NCI-H446 treated with DMSO at 0.1 percent for 48 hours (cell line): ENCODE results near the gene VARS2.

ENCODE experiments used
- DNase-seq: peaks from one replicate; lab custom pipeline; 2025; lab: John Stamatoyannopoulos, UW

The VARS2 gene

GRCh38 chr6:30928677-30929076 lies 14.6 kb downstream of the VARS2 start:
- no peak for DNase-seq

- no peak for DNase-seq
Measured at GRCh38 chr6:30930506-30930905, 16.5 kb downstream of the VARS2 start.

GRCh38 chr6:30931272-30931671 lies 17.2 kb downstream of the VARS2 start:
- no peak for DNase-seq

GRCh38 chr6:30931969-30932645 lies 18.1 kb downstream of the VARS2 start, which contains the start of gene SFTA2:
Gene SFTA2 (minus strand): TSS chr6:30932170. CDS start chr6:30932096, 74 bp downstream.
- DNase-seq, result no peak

- no peak for DNase-seq
Measured at GRCh38 chr6:30932665-30933365, 18.8 kb downstream of the VARS2 start.

- no peak for DNase-seq
Measured at GRCh38 chr6:30935018-30935417, 21.0 kb downstream of the VARS2 start.

GRCh38 chr6:30937265-30937664 lies 23.2 kb downstream of the VARS2 start:
- DNase-seq, result no peak

- DNase-seq, result no peak
Measured at GRCh38 chr6:30938730-30939129, 24.7 kb downstream of the VARS2 start.

GRCh38 chr6:30939473-30939872 lies 25.4 kb downstream of the VARS2 start:
- peak; percentile 16 for DNase-seq

GRCh38 chr6:30940361-30940986 lies 26.4 kb downstream of the VARS2 start, which contains the start of gene MUCL3:
Gene MUCL3 (plus strand): TSS chr6:30940973. CDS start chr6:30941000, 27 bp downstream.
- no peak for DNase-seq

- no peak for DNase-seq
Measured at GRCh38 chr6:30942338-30943060, 28.5 kb downstream of the VARS2 start.

GRCh38 chr6:30944051-30944450 lies 30.0 kb downstream of the VARS2 start:
- no peak for DNase-seq

GRCh38 chr6:30945281-30945680 lies 31.2 kb downstream of the VARS2 start:
- no peak for DNase-seq

GRCh38 chr6:30947231-30947630 lies 33.2 kb downstream of the VARS2 start:
- no peak for DNase-seq

GRCh38 chr6:30948811-30949210 lies 34.8 kb downstream of the VARS2 start:
- DNase-seq, result no peak

- DNase-seq, result no peak
Measured at GRCh38 chr6:30951907-30952469, 38.0 kb downstream of the VARS2 start.

- no peak for DNase-seq
Measured at GRCh38 chr6:30954631-30955366, 40.8 kb downstream of the VARS2 start.

GRCh38 chr6:30955367-30956042 lies 41.5 kb downstream of the VARS2 start:
- no peak for DNase-seq

GRCh38 chr6:30957716-30958115 lies 43.7 kb downstream of the VARS2 start:
- DNase-seq, result no peak

- no peak for DNase-seq
Measured at GRCh38 chr6:30960907-30961673, 47.1 kb downstream of the VARS2 start.
